Mononuclear cell (primary cell): Measurements from ENCODE around the gene ENKD1. TPM values are rescaled to one million over a fixed set of nuclear protein-coding genes. Genes with fewer than 3 reads are reported as not detected.

Experiments used
- H3K27me3 ChIP-seq: 2 replicates; pipeline ENCODE4 v1.6.0; 2011; ENCODE audit warnings: low read length, control low read depth; ENCODE audit not compliant: insufficient read depth
- H3K4me1 ChIP-seq: 2 replicates; pipeline ENCODE4 v1.5.1; 2011; ENCODE audit warnings: mild to moderate bottlenecking, low read length, control low read depth; ENCODE audit not compliant: insufficient read depth
- H3K4me3 ChIP-seq: 2 replicates; pipeline ENCODE4 v1.5.1; 2011; ENCODE audit warnings: mild to moderate bottlenecking, low read length, moderate library complexity
- H3K9me3 ChIP-seq: 2 replicates; pipeline ENCODE4 v1.5.1; 2011; ENCODE audit warnings: low read depth, mild to moderate bottlenecking, control low read depth, low read length
- total RNA-seq: library from RNA; depleted of rRNA; stranded (reverse); fragments of >200 nt; gene quantifications from one replicate; pipeline ENCODE4 v1.2.3, GENCODE V29; 2012

Gene ENKD1
- total RNA-seq, 1 donor: 3.0 TPM

DNA sequence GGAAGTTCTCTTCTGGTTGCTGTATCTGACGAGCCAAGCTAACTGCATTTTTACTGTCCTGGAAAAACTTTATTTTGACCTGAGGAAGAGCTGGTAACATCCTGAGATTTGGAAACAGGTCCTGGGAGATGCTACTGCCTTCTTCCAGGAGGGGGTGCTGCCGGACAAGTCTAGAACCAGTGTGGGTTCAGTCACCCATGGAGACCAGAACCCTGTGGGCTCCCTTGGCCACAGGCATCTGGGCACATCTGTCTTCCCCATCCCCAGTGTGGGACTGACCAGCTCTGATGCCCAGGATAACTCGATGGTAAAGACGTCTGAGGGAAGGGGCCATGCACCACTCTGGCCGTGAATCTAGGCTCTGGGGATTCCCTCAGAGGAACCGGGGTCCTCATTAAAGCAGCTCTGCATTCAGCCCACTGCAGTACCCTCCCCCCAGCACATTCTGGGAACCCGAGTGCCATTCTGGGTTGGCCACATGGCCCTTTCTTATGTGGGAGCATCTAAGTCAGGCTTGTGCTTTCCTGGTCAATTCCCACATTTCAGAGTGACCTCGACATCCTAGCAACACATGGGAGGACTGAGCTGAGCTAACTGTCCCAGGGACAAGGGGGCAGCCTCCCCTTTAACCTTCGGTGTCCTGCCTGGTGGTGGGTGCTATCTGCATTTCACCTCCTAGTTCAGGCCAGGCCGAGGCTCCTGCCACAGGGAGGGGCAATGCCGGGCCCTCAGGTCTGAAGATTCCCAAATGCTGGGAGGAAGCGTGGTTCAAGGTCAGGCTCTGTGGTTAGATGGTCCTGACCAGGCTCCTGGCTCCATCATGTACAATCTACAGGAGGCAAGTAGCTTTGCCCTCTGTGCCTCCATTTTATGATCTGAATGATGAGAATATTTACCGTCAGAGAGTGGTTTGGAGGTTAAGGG lies 6.5 kb upstream of the ENKD1 start:
- Histone ChIP-seq H3K4me3 (no peak overlapping the region), H3K27me3 (no peaks in the 10 kb centered on the region), H3K4me1 (peaks cover 33% of the 10 kb centered on the region), H3K9me3 (no peaks in the 10 kb centered on the region)

DNA sequence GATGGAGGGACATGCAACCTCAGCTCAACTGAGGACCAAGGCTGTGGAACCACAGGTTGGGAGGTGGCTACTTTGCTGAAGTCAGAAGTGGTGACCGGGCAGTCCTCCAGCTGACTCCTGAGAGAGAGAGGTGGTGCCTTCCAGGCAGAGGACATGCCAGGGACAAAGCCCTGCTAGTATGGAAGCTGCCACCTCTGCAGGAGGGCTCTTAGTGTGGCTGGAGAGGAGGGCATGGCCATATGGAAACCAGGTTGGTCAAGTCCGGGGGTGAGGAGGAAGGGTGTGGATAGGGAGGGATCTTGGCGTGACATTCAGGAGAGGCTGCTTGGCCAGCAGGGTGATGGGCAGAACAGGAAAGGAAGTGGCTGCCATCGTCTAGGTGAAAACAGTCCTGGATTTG lies 5.8 kb upstream of the ENKD1 start:
- no peaks in the 10 kb centered on the region for H3K27me3 ChIP-seq
- H3K4me3 ChIP-seq: no peak overlapping the region
- H3K4me1 ChIP-seq: peaks cover 40% of the 10 kb centered on the region
- H3K9me3 ChIP-seq: no peaks in the 10 kb centered on the region

DNA sequence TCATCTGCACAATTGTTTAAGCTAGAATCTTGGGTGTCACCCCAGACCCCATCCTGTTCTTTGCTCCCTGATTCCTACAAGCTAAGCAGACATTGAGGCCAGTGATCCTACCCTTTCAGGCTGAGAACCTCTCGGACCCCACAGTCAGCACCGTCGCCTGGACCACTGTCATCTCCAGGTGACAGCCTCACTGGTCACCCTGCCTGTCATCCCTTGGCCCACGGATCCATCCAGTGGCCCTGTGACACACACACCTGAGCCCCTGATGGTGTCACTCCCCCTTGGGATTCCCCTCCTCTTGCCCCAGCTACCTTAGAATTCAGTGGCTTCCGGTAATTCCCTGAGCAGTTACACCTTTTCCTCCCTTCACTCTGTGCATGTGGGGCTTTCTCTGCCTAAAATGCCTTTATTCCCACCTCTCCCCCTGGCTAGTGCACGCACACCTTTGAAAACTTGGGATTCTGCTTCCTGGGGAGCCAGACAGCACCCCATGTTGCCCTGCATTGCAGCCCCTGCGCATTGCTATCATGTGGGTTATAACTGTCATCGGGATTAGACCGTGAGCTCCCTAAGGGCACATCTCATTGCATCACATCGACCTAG lies 3.0 kb upstream of the ENKD1 start:
- H3K4me1 ChIP-seq: peaks cover 55% of the 10 kb centered on the region
- H3K9me3 ChIP-seq: no peaks in the 10 kb centered on the region
- no peak overlapping the region for H3K4me3 ChIP-seq
- no peaks in the 10 kb centered on the region for H3K27me3 ChIP-seq

DNA sequence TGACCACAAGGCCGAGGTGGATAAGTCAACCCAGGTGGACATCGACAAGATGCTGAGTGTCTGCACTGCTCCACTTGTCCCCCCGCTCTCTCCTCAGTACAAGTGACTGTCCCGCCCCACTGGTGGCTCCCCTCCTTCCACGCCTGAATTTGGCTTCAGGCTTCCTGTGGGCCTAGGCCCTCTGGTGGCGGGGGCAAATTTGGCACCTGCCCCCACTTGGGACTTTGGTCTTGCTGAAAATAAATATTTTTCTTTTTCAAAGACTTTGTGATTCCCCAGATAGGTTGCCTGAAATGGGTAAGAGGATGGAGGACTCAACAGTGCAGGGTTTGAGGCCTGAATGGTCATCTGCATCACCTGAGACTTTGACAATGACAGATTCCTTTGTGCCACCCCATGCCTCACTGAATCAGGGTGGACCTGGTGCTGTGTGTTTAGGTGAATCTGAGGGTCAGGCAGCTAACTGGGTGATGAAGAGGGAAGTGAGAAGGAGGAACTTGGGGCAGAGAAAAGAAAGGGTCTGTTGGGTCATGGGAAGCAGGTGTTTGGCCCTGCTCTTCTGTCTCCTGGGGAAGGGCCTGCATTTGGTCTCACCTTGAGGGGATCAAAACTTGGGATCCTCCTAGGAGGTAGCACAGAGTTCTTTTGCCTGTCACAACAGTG lies 2.1 kb upstream of the ENKD1 start:
- no peaks in the 10 kb centered on the region for H3K27me3 ChIP-seq
- no peak overlapping the region for H3K4me3 ChIP-seq
- peaks cover 47% of the 10 kb centered on the region for H3K4me1 ChIP-seq
- H3K9me3 ChIP-seq: no peaks in the 10 kb centered on the region

DNA sequence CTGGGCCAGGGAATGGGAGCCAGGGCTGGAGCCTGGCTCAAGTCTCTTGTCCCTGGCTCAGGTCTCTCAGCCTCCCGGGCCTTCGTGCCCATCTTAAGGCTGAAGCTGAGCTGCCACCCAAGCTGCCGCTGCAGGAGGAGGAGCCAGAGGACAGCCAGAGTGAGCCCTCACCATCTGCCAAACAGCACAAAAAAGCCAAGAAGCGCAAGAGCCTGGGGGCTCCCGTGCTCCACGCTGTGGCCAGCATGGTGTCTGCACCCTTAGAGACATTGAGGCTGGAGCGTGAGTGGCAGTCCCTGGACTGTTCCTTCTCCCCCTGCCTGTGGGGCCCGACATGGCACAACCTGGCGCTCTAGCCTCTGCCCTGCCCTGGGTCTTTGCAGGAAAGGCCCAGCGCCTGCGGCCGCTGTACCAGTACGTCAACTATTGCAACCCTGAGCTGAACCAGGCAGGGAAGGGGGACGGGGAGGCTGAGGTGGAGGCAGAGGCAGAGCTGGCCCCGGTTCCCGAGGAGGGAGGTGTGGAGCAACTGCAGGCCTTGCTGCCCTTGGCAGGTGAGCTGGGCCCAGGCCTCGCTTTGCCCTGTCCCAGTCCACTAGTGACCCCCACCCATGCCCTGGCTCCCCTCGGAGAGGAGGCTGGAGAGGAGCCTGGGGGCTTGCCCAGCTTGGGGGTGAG lies 1.4 kb upstream of the ENKD1 start:
- H3K27me3 ChIP-seq: no peaks in the 10 kb centered on the region
- H3K4me3 ChIP-seq: no peak overlapping the region
- H3K9me3 ChIP-seq: no peaks in the 10 kb centered on the region
- peaks cover 40% of the 10 kb centered on the region for H3K4me1 ChIP-seq

DNA sequence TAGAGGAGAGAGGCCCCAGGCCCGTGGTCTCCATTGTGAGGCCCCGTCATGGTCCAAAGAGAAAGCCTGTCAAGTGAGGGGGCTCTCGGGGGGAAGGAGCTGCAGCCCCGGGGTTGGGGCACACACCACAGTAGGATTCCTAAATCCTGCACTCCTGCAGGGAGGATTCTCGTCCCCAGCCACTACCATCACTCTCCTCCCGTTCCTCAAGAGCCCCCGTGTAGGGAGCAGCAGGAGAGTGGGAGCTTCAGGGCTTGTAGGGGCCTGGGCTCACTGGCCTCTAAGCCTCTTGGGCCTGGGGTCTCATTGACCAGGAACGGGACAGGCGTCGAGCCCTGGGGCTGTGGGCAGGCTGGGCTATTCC lies 885 bp upstream of the ENKD1 start:
- Histone ChIP-seq H3K4me3 (peak overlapping the region; percentile 79), H3K9me3 (no peaks in the 10 kb centered on the region), H3K4me1 (peaks cover 38% of the 10 kb centered on the region), H3K27me3 (no peaks in the 10 kb centered on the region)

DNA sequence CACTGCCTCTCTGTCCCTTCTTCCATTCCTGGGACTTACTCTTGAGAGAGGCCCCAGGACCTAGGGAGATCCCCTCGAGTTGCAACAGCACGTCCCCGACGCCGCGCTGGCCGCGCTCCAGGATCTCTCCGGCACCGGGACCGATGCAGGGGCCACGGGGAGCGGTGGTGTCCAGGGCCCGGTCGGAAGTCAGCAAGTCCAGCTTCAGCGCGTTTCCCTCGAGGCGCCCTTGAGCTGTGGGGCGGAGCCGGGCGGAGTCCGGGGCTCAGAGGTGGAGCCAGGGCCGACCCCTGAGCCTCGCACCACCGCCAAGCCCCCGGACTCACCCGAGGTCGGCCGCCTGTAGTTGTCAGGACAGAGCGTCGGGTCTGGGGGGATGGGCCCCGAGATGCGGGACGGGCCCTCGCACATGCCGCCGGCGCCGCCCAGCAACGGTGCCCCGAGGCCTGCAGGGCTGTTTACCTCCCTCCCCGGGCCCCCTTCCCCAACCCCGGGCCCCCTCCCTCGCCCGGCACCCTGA lies 458 bp downstream of the ENKD1 start:
- peaks cover 44% of the 10 kb centered on the region for H3K4me1 ChIP-seq
- no peaks in the 10 kb centered on the region for H3K27me3 ChIP-seq
- H3K4me3 ChIP-seq: peak overlapping the region; percentile 79
- no peaks in the 10 kb centered on the region for H3K9me3 ChIP-seq

DNA sequence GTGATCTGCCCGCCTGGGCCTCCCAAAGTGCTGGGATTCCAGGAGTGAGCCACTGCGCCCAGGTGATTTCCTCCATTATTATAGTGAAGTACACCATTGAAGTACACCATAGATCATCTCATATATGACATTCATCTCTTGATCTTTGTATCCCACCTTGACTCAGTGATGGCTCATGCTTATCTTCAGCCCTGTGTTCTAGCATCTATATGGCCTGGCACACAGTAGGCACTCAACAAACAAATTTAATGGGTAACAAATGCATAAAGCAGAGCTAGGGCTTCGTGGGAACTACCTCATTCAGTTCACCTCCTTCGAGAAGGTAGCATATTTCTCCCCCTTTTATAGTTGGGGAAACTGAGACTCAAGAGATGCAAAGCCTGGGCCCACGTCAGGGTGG lies 952 bp downstream of the ENKD1 start:
- H3K4me3 ChIP-seq: no peak overlapping the region
- peaks cover 46% of the 10 kb centered on the region for H3K4me1 ChIP-seq
- no peaks in the 10 kb centered on the region for H3K9me3 ChIP-seq
- H3K27me3 ChIP-seq: no peaks in the 10 kb centered on the region

DNA sequence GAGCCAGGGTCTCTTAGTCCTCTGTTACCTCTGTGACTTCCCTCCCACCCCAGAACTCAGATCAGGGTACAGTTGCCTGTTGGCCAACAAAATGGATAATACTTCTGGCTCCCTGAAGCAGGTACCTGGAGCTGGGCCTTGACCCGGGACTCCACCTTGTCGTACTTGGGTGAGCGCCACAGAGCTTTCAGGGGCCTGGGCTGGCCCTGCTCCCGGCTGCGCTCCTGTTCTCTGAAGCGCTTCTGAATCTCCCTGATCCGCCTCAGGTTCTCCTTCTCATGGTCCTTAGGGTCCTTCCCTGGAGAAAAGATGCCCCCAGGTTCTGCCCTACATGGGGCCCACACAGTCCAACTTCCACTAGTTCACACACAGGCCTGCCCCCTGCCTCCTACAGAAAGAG lies 1.7 kb downstream of the ENKD1 start:
- H3K4me3 ChIP-seq: no peak overlapping the region
- no peaks in the 10 kb centered on the region for H3K27me3 ChIP-seq
- H3K9me3 ChIP-seq: no peaks in the 10 kb centered on the region
- H3K4me1 ChIP-seq: peaks cover 46% of the 10 kb centered on the region

DNA sequence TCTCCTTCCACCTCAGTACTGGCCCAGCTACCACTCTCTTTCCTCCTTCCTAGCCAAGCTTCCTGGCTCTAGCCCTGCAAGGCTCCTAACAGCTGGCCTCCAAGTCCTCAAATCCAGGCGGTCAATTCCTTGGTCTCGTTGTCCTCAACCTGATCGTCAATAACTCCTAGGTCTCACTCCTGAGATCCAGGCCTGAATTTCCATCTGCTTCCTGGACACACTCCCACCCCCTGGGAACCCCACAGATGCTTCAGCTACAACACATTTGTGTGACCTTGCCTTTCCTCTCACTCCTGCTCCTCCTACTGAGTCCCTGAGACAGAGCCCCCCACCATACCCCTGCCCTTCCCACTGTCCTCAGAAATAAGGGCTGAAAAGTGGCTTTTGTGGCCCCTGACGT lies 2.3 kb downstream of the ENKD1 start:
- H3K4me3 ChIP-seq: no peak overlapping the region
- H3K9me3 ChIP-seq: no peaks in the 10 kb centered on the region
- H3K4me1 ChIP-seq: peaks cover 49% of the 10 kb centered on the region
- no peaks in the 10 kb centered on the region for H3K27me3 ChIP-seq

DNA sequence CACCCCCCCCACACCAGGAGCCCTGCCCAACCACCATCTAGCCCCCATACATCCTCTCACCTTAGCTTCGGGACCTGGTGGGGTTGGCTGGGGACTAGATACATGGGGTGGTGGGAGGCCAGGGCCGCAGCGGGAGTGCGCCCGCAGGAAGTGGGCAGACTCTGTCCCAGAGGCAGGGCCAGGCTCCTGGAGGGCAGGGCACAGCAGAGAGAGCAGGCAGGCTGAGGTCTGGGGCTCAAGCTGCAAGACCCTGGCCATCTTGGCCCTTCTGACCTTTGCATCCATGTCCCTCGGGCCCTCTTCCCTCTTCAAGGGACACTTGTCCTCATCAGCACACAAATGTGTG lies 2.7 kb downstream of the ENKD1 start:
- Histone ChIP-seq H3K27me3 (no peaks in the 10 kb centered on the region), H3K4me1 (peaks cover 49% of the 10 kb centered on the region), H3K4me3 (no peak overlapping the region), H3K9me3 (no peaks in the 10 kb centered on the region)

DNA sequence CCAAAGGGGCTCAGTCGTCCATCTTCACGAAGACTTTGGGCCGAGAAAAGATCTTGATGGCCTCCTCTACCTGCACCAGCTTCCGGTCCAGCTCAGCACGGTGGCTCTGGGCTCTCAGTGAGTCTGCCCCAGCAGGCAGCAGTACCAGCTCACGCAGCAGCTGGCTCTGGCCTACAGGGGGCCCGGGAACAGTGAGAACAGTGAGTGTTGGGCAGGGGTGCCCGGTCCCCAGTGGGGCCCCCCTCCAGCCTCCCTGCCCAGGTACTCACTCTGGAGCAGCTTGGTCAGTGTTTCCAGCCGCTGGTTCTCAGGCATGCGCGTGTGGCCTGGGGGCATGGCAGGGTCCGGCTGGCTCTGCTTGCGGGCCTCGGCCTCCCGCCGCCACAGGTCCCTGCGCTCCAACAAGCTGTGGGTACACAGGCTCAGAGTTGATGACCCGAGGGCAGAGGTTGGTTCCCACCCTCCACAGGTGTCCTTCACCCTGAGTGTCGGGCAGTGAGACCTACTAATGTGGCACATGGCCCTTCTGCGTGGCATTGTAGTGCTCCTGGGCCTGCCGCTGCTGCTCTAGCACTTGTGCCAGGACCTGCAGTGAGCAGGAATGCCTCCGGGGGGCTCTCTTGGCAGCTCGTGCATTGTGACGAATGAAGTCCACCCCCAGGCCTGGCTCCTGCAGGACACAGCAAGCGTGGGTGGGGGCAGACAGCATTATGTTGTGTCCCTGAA lies 3.2 kb downstream of the ENKD1 start:
- Histone ChIP-seq H3K4me3 (no peak overlapping the region), H3K9me3 (no peaks in the 10 kb centered on the region), H3K4me1 (peaks cover 46% of the 10 kb centered on the region), H3K27me3 (no peaks in the 10 kb centered on the region)

DNA sequence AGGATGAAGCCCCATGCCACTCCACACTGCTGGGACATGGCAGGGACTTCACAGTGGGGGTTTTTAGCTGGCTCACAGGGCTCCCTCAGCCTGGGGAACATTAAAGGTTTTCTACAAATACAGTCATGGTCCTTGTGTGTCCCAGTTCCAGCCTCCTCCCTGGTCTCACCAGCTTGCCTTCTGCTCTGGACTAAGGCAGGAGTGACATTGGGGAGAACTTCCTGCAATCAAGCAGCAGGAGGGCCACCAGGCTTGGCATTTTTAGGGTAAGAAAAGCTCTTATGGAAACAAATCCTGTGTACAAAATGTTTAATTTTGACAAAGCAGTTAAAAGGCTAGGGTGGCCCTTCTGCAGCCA lies 3.9 kb downstream of the ENKD1 start:
- H3K9me3 ChIP-seq: no peaks in the 10 kb centered on the region
- peaks cover 40% of the 10 kb centered on the region for H3K4me1 ChIP-seq
- H3K27me3 ChIP-seq: no peaks in the 10 kb centered on the region
- H3K4me3 ChIP-seq: no peak overlapping the region

DNA sequence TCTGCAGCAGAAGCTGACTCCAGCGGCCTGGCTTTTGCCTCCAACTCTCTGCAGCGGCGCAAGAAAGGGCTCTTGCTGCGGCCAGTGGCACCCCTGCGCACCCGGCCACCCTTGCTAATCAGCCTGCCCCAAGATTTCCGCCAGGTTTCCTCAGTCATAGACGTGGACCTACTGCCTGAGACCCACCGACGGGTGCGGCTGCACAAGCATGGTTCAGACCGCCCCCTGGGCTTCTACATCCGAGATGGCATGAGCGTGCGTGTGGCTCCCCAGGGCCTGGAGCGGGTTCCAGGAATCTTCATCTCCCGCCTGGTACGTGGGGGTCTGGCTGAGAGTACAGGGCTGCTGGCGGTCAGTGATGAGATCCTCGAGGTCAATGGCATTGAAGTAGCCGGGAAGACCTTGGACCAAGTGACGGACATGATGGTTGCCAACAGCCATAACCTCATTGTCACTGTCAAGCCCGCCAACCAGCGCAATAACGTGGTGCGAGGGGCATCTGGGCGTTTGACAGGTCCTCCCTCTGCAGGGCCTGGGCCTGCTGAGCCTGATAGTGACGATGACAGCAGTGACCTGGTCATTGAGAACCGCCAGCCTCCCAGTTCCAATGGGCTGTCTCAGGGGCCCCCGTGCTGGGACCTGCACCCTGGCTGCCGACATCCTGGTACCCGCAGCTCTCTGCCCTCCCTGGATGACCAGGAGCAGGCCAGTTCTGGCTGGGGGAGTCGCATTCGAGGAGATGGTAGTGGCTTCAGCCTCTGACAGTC lies 4.5 kb downstream of the ENKD1 start:
- Histone ChIP-seq H3K4me3 (no peak overlapping the region), H3K9me3 (no peaks in the 10 kb centered on the region), H3K4me1 (peaks cover 34% of the 10 kb centered on the region), H3K27me3 (no peaks in the 10 kb centered on the region)
